ENCODE data around the gene TBC1D17.

Gene TBC1D17

GRCh38 chr19:49879243-49879963, 1.9 kb downstream of the TBC1D17 start:
- no peak for DNase-seq

- DNase-seq: no peak
Measured at GRCh38 chr19:49880162-49880869, 2.8 kb downstream of the TBC1D17 start.

GRCh38 chr19:49881186-49881585, 3.7 kb downstream of the TBC1D17 start:
- DNase-seq: no peak

- DNase-seq: no peak
Measured at GRCh38 chr19:49881672-49882394, 4.3 kb downstream of the TBC1D17 start.

GRCh38 chr19:49882643-49883042, 5.1 kb downstream of the TBC1D17 start:
- no peak for DNase-seq

- no peak for DNase-seq
Measured at GRCh38 chr19:49883094-49883493, 5.6 kb downstream of the TBC1D17 start.

- no peak for DNase-seq
Measured at GRCh38 chr19:49884109-49884508, 6.6 kb downstream of the TBC1D17 start.

GRCh38 chr19:49884760-49885159, 7.3 kb downstream of the TBC1D17 start:
- no peak for DNase-seq

GRCh38 chr19:49887037-49887664, 9.6 kb downstream of the TBC1D17 start:
- DNase-seq: no peak

GRCh38 chr19:49887665-49888509, 10.4 kb downstream of the TBC1D17 start:
- DNase-seq: peak; percentile 3

GRCh38 chr19:49888510-49888824, 11.0 kb downstream of the TBC1D17 start:
- DNase-seq: peak; percentile 13

GRCh38 chr19:49889038-49889686, 11.7 kb downstream of the TBC1D17 start:
- DNase-seq: no peak

GRCh38 chr19:49889687-49890348, 12.3 kb downstream of the TBC1D17 start:
- DNase-seq: no peak

GRCh38 chr19:49890349-49891311, 13.1 kb downstream of the TBC1D17 start:
- peak; percentile 4 for DNase-seq

- no peak for DNase-seq
Measured at GRCh38 chr19:49891393-49891792, 13.9 kb downstream of the TBC1D17 start.

GRCh38 chr19:49892716-49893115, 15.2 kb downstream of the TBC1D17 start:
- DNase-seq: no peak

- DNase-seq: no peak
Measured at GRCh38 chr19:49894011-49894664, 16.6 kb downstream of the TBC1D17 start.

GRCh38 chr19:49894879-49895565, 17.5 kb downstream of the TBC1D17 start:
- no peak for DNase-seq

Data from NCI-H2029 treated with DMSO at 0.1 percent for 48 hours (cell line).